HG03135 (cell line): ENCODE data around the gene UBE2E1.
"Not testable (repeated sequence)": the region's sequence is repeated elsewhere in the genome, so short reads cannot be mapped to it uniquely, and the experiment has no call there.

ENCODE experiments used
- ATAC-seq: cut with Tn5 transposase; IDR thresholded peaks from one replicate; pipeline ENCODE4 v1.9.1; 2021; ENCODE audit warnings: mild to moderate bottlenecking, moderate library complexity; ENCODE audit not compliant: unreplicated experiment

The UBE2E1 gene

GRCh38 chr3:23876923-23877322, 71.2 kb downstream of the UBE2E1 start:
- no peak for ATAC-seq

GRCh38 chr3:23877329-23877980, 71.7 kb downstream of the UBE2E1 start:
- no peak for ATAC-seq

- no peak for ATAC-seq
These were observed 73.7 kb downstream of the UBE2E1 start for GRCh38 chr3:23879485-23879884.

- ATAC-seq = no peak
These were observed 75.1 kb downstream of the UBE2E1 start for GRCh38 chr3:23880703-23881339.

GRCh38 chr3:23881993-23882392, 76.2 kb downstream of the UBE2E1 start:
- ATAC-seq = not testable (repeated sequence)

- ATAC-seq = no peak
These were observed 76.7 kb downstream of the UBE2E1 start for GRCh38 chr3:23882487-23882918.

- no peak for ATAC-seq
These were observed 78.7 kb downstream of the UBE2E1 start for GRCh38 chr3:23884481-23884880.

- no peak for ATAC-seq
These were observed 79.5 kb downstream of the UBE2E1 start for GRCh38 chr3:23885210-23885609.

- ATAC-seq = no peak
These were observed 80.6 kb downstream of the UBE2E1 start for GRCh38 chr3:23886311-23886710.

GRCh38 chr3:23888617-23889228, 83.0 kb downstream of the UBE2E1 start:
- ATAC-seq = no peak

- no peak for ATAC-seq
These were observed 83.6 kb downstream of the UBE2E1 start for GRCh38 chr3:23889386-23889785.

GRCh38 chr3:23889950-23890349, 84.2 kb downstream of the UBE2E1 start:
- ATAC-seq = no peak

- no peak for ATAC-seq
These were observed 88.7 kb downstream of the UBE2E1 start for GRCh38 chr3:23894254-23895061.

- ATAC-seq = no peak
These were observed 89.4 kb downstream of the UBE2E1 start for GRCh38 chr3:23895181-23895580.

GRCh38 chr3:23900744-23901143, 95.0 kb downstream of the UBE2E1 start:
- ATAC-seq = no peak

GRCh38 chr3:23904545-23904944, 98.8 kb downstream of the UBE2E1 start:
- ATAC-seq = no peak

GRCh38 chr3:23909341-23909740, 103.6 kb downstream of the UBE2E1 start:
- no peak for ATAC-seq

- ATAC-seq = no peak
These were observed 105.6 kb downstream of the UBE2E1 start for GRCh38 chr3:23911397-23911796.

- ATAC-seq = not testable (repeated sequence)
These were observed 106.6 kb downstream of the UBE2E1 start for GRCh38 chr3:23912335-23912734.

GRCh38 chr3:23913182-23913581, 107.4 kb downstream of the UBE2E1 start:
- ATAC-seq = no peak
